Peyer's patch (tissue), 4 donors: Measurements from ENCODE around the gene MACROD2.

Source experiments
- CTCF ChIP-seq, 6 experiments: fragments of 450-650 bp in 4 of 6; fragments of 200-600 bp in 2 of 6; sonication (generic) in 1 of 6; IDR thresholded peaks; one replicate each; pipeline ENCODE4 v1.5.1; 2017 to 2019; ENCODE audit warnings: antibody characterized with exemption in 6 of 6, mild to moderate bottlenecking in 3 of 6, moderate library complexity in 1 of 6
- POLR2A ChIP-seq, 2 donors: fragments of 450-650 bp; IDR thresholded peaks; one replicate each; pipeline ENCODE4 v1.5.1; 2017; ENCODE audit warnings: antibody characterized with exemption in 2 of 2, mild to moderate bottlenecking in 2 of 2, moderate library complexity in 2 of 2

- TF ChIP-seq CTCF (IDR thresholded peaks at IDR 0.05) (no peak), POLR2A (IDR thresholded peaks at IDR 0.05) (no peak)
Measured at GRCh38 chr20:14556206-14556605, 560.9 kb downstream of the MACROD2 start.
